ENCODE data around the gene ZNF19. TPM values are rescaled to one million over a fixed set of nuclear protein-coding genes. Genes with fewer than 3 reads are reported as not detected.

Gene ZNF19
- total RNA-seq, 1 experiment from 2014 or later, result 4.7 TPM

GRCh38 chr16:71500964-71501363 is 11.8 kb upstream of the ZNF19 start:
- Histone ChIP-seq H3T11ph (ENCODE audit: low read length) (no peak overlapping the region), H3K4me2 (ENCODE audit: insufficient read depth, insufficient read length, low read length) (no peak overlapping the region), H3K27ac (ENCODE audit: insufficient read length, low read depth, low read length) (no peak overlapping the region), H3K18ac (ENCODE audit: insufficient read length, low read depth, low read length) (no peak overlapping the region), H3K23me2 (ENCODE audit: insufficient read length, low read depth, low read length, poor library complexity, severe bottlenecking) (no peaks in the 10 kb centered on the region), H2BK120ac (ENCODE audit: low read depth, low read length, poor library complexity, severe bottlenecking) (no peak overlapping the region), H3K23ac (ENCODE audit: insufficient read length, low read depth, low read length) (no peak overlapping the region), H4K5ac (ENCODE audit: insufficient read length, low read depth, low read length) (no peak overlapping the region), H3K9me3 (ENCODE audit: control insufficient read depth, low read depth, low read length) (no peaks in the 10 kb centered on the region), H2AK5ac (ENCODE audit: insufficient read length, low read length) (no peak overlapping the region), H3K4ac (ENCODE audit: low read depth, low read length) (no peak overlapping the region), H2AFZ (ENCODE audit: low read length) (no peak overlapping the region), H2BK5ac (ENCODE audit: insufficient read length, low read length) (no peak overlapping the region), H3K14ac (ENCODE audit: insufficient read depth, low read length) (no peak overlapping the region), H4K91ac (ENCODE audit: insufficient read length, low read depth, low read length) (no peak overlapping the region), H2BK15ac (ENCODE audit: low read depth, low read length) (no peak overlapping the region), H4K8ac (replicated peaks; ENCODE audit: insufficient read length, low read depth, low read length) (no peak overlapping the region), H2BK20ac (ENCODE audit: low read depth, low read length, poor library complexity, severe bottlenecking) (no peak overlapping the region), H3K79me2 (ENCODE audit: insufficient read depth, low read length) (no peaks in the 10 kb centered on the region), H3K56ac (ENCODE audit: insufficient read length, low read depth, low read length) (no peak overlapping the region), H3K4me1 (ENCODE audit: insufficient read depth, low read length) (no peaks in the 10 kb centered on the region), H3K79me1 (ENCODE audit: insufficient read depth, low read depth, low read length, poor library complexity, severe bottlenecking) (no peaks in the 10 kb centered on the region), H3K9ac (ENCODE audit: extremely low read depth, insufficient read length, low read length) (no peak overlapping the region), H2BK12ac (ENCODE audit: insufficient read length, low read depth, low read length) (no peak overlapping the region), H4K20me1 (ENCODE audit: control insufficient read depth, insufficient read depth, insufficient read length) (no peaks in the 10 kb centered on the region), H3K27me3 (ENCODE audit: insufficient read depth, low read length) (no peaks in the 10 kb centered on the region)
- no peaks in the 10 kb centered on the region for H3K36me3 Mint-ChIP-seq (ENCODE audit: insufficient read depth in 1 of 3, low read depth in 3 of 3)
- no peak for DNase-seq
- no peaks in the 10 kb centered on the region for H3K4me1 Mint-ChIP-seq
- H3K27me3 Mint-ChIP-seq (ENCODE audit: low read depth), result peaks cover 3% of the 10 kb centered on the region; the same call in 1 of the 2 replicates
- TF ChIP-seq CTCF (conservative IDR thresholded peaks at IDR 0.05), result no peak
- H3K4me3 Mint-ChIP-seq, result no peak overlapping the region
- H3K9me3 Mint-ChIP-seq, result peaks cover 0 to 3% of the 10 kb centered on the region in 2 experiments; a peak in 1 of 5 replicates
- H3K27ac Mint-ChIP-seq, result no peak overlapping the region
- WGBS (ENCODE audit: extremely low coverage, insufficient read length, low lambda C conversion rate), result no CpG with 5 or more reads among the region's 2 CpGs

All from H9 (cell line).